OCI-M1 (cell line): ENCODE results near the gene CCDC39.
A peak's percentile ranks its signal among the peaks of the same experiment; 100 is the strongest.
"Not testable (repeated sequence)": the region's sequence is repeated elsewhere in the genome, so short reads cannot be mapped to it uniquely, and the experiment has no call there.

Experiments used
- DNase-seq: peaks from one replicate; lab custom pipeline; 2025; lab: John Stamatoyannopoulos, UW

CCDC39 gene

GRCh38 chr3:180624714-180625113 lies 54.6 kb downstream of the CCDC39 start:
- no peak for DNase-seq

GRCh38 chr3:180619723-180620122 lies 59.6 kb downstream of the CCDC39 start:
- DNase-seq: no peak

GRCh38 chr3:180618563-180618962 lies 60.7 kb downstream of the CCDC39 start:
- DNase-seq: not testable (repeated sequence)

- no peak for DNase-seq
Observed at GRCh38 chr3:180617049-180617448, 62.2 kb downstream of the CCDC39 start.

- no peak for DNase-seq
Observed at GRCh38 chr3:180615954-180616353, 63.3 kb downstream of the CCDC39 start.

- DNase-seq: no peak
Observed at GRCh38 chr3:180612364-180612763, 66.9 kb downstream of the CCDC39 start.

GRCh38 chr3:180611006-180611405 lies 68.3 kb downstream of the CCDC39 start:
- DNase-seq: no peak

GRCh38 chr3:180601688-180602666 lies 77.3 kb downstream of the CCDC39 start, which contains the start of gene TTC14:
TTC14 (plus strand) TSS chr3:180602163; CDS start chr3:180602262, 99 bp downstream.
- DNase-seq: peak; percentile 94

GRCh38 chr3:180600473-180600872 lies 78.8 kb downstream of the CCDC39 start:
- no peak for DNase-seq

GRCh38 chr3:180595559-180595935 lies 83.7 kb downstream of the CCDC39 start:
- DNase-seq: no peak

- peak; percentile 37 for DNase-seq
Observed at GRCh38 chr3:180594631-180595558, 84.4 kb downstream of the CCDC39 start.

GRCh38 chr3:180593631-180594030 lies 85.7 kb downstream of the CCDC39 start:
- not testable (repeated sequence) for DNase-seq

- no peak for DNase-seq
Observed at GRCh38 chr3:180590396-180590795, 88.9 kb downstream of the CCDC39 start.

- no peak for DNase-seq
Observed at GRCh38 chr3:180580934-180581333, 98.4 kb downstream of the CCDC39 start.

- DNase-seq: no peak
Observed at GRCh38 chr3:180575571-180575970, 103.7 kb downstream of the CCDC39 start.

- DNase-seq: peak; percentile 62
Observed at GRCh38 chr3:180571831-180572598, 107.3 kb downstream of the CCDC39 start.

- DNase-seq: peak; percentile 29
Observed at GRCh38 chr3:180570238-180570637, 109.1 kb downstream of the CCDC39 start.

GRCh38 chr3:180564676-180565075 lies 114.6 kb downstream of the CCDC39 start:
- no peak for DNase-seq
